ACC112 (cell line): ENCODE data around the gene CD300LG.
"Not testable (repeated sequence)": the region's sequence is repeated elsewhere in the genome, so short reads cannot be mapped to it uniquely, and the experiment has no call there.

Experiments
- H2AFZ ChIP-seq: fragments of 200-600 bp; sonication (generic); one replicate; pipeline ENCODE4 v1.6.0; 2017; ENCODE audit warnings: antibody characterized with exemption, low read length; ENCODE audit not compliant: unreplicated experiment
- H3K27ac ChIP-seq: fragments of 200-600 bp; sonication (generic); 2 replicates; pipeline ENCODE4 v1.5.1; 2014; ENCODE audit warnings: low read depth, mild to moderate bottlenecking, antibody characterized with exemption, low read length, moderate library complexity
- H3K27me3 ChIP-seq: fragments of 200-600 bp; sonication (generic); 2 replicates; pipeline ENCODE4 v1.6.1; 2014; ENCODE audit warnings: mild to moderate bottlenecking, antibody characterized with exemption, low read length, moderate library complexity, mixed read lengths; ENCODE audit not compliant: insufficient read depth
- H3K36me3 ChIP-seq: fragments of 200-600 bp; sonication (generic); 2 replicates; pipeline ENCODE4 v1.6.1; 2016; ENCODE audit warnings: mild to moderate bottlenecking, antibody characterized with exemption, low read length, moderate library complexity, mixed read lengths; ENCODE audit not compliant: insufficient read depth
- H3K4me1 ChIP-seq: fragments of 200-600 bp; sonication (generic); one replicate; pipeline ENCODE4 v1.6.1; 2016; ENCODE audit warnings: low read length, mixed read lengths; ENCODE audit not compliant: insufficient read depth, unreplicated experiment, control insufficient read depth
- H3K4me3 ChIP-seq: fragments of 200-600 bp; sonication (generic); 2 replicates; pipeline ENCODE4 v1.5.1; 2014; ENCODE audit warnings: mild to moderate bottlenecking, low read depth, low read length
- H3K79me2 ChIP-seq: fragments of 200-600 bp; sonication (generic); one replicate; pipeline ENCODE4 v1.6.0; 2016; ENCODE audit warnings: low read length; ENCODE audit not compliant: control insufficient read depth, unreplicated experiment, insufficient read depth

The CD300LG gene

DNA sequence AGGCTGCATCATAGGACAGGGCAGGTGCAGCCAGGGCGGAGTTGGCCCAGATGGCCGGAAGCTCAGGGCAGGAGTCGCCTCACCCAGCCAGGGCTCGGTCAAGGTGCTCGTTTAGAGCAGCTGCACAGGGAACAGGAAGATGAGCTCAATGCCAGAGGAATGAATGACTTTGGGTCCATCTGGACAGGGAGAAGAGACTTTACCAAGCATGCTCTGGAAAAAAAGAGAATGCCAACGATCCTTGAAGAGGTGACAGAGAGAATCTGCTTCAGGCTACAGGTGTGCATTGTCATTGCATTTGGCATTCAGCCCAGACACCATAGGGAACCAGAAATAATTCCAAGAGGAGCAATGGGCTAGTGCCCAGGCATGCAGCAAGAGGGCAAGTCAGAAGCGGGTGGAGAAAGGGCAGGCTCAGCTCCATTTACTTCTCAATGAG, 7.3 kb upstream of the CD300LG start:
- Histone ChIP-seq H3K79me2 (no peaks in the 10 kb centered on the region), H3K27me3 (no peaks in the 10 kb centered on the region), H3K4me3 (no peak overlapping the region), H2AFZ (no peak overlapping the region), H3K4me1 (peaks cover 3% of the 10 kb centered on the region), H3K27ac (no peak overlapping the region), H3K36me3 (no peaks in the 10 kb centered on the region)

DNA sequence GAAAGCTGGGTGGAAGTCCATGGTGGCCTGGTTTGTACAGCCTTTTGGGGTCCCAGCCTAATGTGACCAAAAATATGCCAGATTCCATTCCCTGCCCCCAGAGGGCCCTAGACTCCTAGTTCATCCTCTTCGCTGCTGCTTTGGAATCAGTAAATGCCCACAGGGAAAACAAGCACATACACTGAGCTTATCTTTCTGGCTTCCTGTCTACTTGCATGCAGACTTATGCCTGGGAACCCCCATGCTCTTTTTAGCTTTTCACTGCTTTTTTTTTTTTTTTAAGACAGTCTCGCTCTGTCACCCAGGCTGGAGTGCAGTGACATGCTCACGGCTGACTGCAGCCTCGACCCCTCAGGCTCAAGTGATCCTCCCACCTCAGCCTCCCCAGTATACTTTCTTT, 6.2 kb upstream of the CD300LG start:
- Histone ChIP-seq H2AFZ (no peak overlapping the region), H3K27me3 (no peaks in the 10 kb centered on the region), H3K4me1 (peaks cover 3% of the 10 kb centered on the region), H3K36me3 (no peaks in the 10 kb centered on the region), H3K79me2 (no peaks in the 10 kb centered on the region), H3K4me3 (no peak overlapping the region), H3K27ac (no peak overlapping the region)

DNA sequence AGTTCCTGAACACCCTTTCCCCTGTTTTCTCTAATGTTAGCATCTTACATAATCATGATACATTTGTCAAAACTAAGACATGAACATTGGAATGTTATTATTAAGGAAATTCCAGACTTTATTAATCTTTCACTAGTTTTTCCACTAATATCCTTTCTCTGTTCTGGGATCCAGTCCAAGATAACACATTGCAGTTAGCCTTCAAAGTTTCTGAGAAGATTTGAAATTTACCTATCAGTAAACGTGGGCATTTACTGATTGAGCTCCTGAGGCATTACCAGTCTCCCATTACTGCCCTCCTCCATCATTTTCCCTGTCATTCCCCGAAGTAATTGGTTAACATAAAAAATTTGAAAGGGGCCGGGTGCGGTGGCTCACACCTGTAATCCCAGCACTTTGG, 5.7 kb upstream of the CD300LG start:
- Histone ChIP-seq H3K27me3 (no peaks in the 10 kb centered on the region), H3K4me3 (no peak overlapping the region), H3K36me3 (no peaks in the 10 kb centered on the region), H3K27ac (no peak overlapping the region), H3K4me1 (peaks cover 3% of the 10 kb centered on the region), H2AFZ (no peak overlapping the region), H3K79me2 (no peaks in the 10 kb centered on the region)

DNA sequence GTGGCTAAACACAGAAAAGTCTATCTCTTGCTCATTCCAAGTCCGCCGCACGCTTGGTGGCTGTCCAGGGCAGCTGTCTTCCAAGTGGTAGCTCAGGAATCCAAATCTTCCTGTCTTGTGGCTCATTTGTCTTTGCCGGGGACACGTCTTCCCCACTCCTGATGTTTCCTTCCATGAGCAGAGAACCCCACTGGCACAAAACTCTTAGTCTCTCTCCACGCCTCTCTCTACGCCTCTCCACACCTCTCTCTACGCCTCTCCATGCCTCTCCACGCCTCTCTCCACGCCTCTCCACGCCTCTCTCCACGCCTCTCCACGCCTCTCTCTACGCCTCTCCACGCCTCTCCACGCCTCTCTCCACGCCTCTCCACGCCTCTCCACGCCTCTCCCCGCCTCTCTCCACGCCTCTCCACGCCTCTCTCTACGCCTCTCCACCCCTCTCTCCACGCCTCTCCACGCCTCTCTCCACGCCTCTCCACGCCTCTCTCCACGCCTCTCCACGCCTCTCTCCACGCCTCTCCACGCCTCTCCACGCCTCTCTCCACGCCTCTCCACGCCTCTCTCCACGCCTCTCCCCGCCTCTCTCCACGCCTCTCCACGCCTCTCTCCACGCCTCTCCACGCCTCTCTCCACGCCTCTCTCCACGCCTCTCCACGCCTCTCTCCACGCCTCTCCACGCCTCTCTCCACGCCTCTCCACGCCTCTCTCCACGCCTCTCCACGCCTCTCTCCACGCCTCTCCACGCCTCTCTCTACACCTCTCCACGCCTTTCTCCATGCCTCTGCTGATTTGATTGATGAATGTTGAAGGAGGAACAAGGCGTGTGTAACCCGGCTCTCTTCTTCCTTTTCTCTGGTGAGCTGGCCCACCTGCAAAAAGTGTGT, 4.6 kb upstream of the CD300LG start:
- not testable (repeated sequence) for H3K36me3 ChIP-seq, H3K79me2 ChIP-seq, H3K4me1 ChIP-seq, H3K4me3 ChIP-seq, H2AFZ ChIP-seq, H3K27ac ChIP-seq, H3K27me3 ChIP-seq

DNA sequence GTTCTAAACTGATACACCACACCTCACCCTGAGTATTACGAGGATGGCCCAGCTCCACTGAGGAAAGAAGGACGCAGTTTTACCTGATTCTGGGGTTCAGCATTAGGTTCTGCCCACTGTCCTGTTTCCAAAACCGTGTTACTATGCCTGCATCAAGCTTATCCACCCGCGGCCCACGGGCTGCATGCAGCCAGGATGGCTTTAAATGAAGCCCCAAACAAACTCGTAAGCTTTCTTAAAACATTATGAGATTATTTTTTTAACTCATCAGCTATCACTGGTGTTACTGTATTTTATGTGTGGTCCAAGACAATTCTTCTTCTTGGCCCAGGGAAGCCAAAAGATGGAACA, 4.0 kb upstream of the CD300LG start:
- H2AFZ ChIP-seq = no peak overlapping the region

DNA sequence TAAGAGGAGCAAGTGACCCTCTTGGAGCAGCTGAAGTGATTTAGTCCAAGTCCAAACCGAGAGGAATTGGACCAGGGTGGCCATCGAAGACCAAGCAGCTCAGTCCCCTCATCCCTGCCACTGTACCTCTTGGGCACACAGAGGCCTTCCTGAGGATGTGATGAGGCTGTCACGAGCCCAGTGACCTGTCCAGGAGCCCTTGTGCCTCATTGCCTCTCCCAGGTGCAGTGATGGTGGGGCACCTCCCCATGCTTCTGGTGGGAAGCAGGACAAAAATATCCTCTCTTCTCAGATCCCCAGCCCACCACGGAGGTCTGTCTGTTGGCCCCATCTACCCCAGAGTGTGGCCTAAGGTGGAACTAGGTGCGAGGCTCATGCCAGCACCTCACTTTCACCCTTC, 2.7 kb upstream of the CD300LG start:
- no peak overlapping the region for H3K4me3 ChIP-seq
- H2AFZ ChIP-seq = no peak overlapping the region
- no peaks in the 10 kb centered on the region for H3K79me2 ChIP-seq
- H3K27me3 ChIP-seq = no peaks in the 10 kb centered on the region
- H3K36me3 ChIP-seq = no peaks in the 10 kb centered on the region
- peaks cover 8% of the 10 kb centered on the region for H3K4me1 ChIP-seq
- no peak overlapping the region for H3K27ac ChIP-seq

More for the DNA sequence above, 4.0 kb upstream of the CD300LG start:
- no peaks in the 10 kb centered on the region for H3K79me2 ChIP-seq
- H3K27me3 ChIP-seq = no peaks in the 10 kb centered on the region
- H3K36me3 ChIP-seq = no peaks in the 10 kb centered on the region
- no peak overlapping the region for H3K27ac ChIP-seq
- H3K4me1 ChIP-seq = peaks cover 8% of the 10 kb centered on the region
- H3K4me3 ChIP-seq = no peak overlapping the region

DNA sequence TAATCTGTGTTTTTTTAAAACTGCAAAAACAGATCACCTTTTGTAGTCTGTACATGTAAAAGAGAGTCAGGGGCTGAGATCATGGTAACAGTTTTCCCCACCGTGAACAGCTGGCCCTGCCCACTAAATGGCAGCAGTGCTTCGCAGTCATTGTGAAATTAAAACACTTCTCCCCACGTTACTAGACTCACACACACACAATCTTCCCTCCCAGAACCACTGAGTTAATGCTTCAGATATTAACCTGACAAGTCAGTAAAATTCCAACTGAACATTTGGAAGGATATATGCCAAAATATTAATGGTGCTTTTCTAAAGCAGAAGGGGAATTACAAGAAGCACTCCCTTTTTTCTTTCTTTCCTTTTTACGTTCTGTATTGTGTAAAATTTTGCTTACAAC, 1.2 kb upstream of the CD300LG start:
- no peak overlapping the region for H3K4me3 ChIP-seq
- H3K27ac ChIP-seq = no peak overlapping the region
- no peaks in the 10 kb centered on the region for H3K27me3 ChIP-seq
- no peaks in the 10 kb centered on the region for H3K36me3 ChIP-seq
- H3K79me2 ChIP-seq = no peaks in the 10 kb centered on the region
- peaks cover 8% of the 10 kb centered on the region for H3K4me1 ChIP-seq
- peak overlapping the region; percentile 64 for H2AFZ ChIP-seq

DNA sequence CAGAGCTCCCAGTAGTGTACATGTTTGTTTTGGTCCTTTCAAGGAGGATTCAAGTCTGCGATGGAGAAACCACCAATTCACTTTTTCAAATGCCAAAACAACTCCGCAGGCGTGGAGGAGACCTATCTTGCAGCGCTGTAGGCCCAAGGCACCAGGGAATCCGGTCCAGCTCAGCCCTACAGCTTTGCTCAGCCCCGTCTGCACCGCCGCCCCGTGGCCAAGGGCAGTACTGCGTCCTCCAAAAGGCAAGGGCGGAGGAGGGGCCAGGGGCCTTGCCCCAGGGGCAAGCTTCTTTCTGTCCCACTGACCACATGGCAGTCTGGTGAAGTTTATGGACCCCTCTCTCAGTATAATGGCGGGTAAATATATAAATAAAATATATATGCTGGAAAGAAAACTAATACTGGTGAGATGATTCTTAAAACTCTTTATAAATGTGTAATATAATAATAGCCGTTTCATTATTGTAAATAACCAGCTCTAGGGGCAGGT, 709 bp upstream of the CD300LG start:
- peak overlapping the region; percentile 83 for H2AFZ ChIP-seq
- H3K4me3 ChIP-seq = no peak overlapping the region
- no peaks in the 10 kb centered on the region for H3K79me2 ChIP-seq
- no peak overlapping the region for H3K27ac ChIP-seq
- H3K27me3 ChIP-seq = no peaks in the 10 kb centered on the region
- no peaks in the 10 kb centered on the region for H3K36me3 ChIP-seq
- peaks cover 7% of the 10 kb centered on the region for H3K4me1 ChIP-seq

DNA sequence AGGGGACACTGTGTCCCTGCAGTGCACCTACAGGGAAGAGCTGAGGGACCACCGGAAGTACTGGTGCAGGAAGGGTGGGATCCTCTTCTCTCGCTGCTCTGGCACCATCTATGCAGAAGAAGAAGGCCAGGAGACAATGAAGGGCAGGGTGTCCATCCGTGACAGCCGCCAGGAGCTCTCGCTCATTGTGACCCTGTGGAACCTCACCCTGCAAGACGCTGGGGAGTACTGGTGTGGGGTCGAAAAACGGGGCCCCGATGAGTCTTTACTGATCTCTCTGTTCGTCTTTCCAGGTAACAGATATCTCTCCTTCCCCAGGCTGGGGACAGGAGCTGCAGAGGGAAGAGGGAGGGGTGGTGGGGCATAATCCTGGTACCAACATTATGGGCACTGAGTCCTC, 1.6 kb downstream of the CD300LG start:
- no peaks in the 10 kb centered on the region for H3K79me2 ChIP-seq
- no peak overlapping the region for H3K27ac ChIP-seq
- H2AFZ ChIP-seq = no peak overlapping the region
- no peaks in the 10 kb centered on the region for H3K27me3 ChIP-seq
- no peak overlapping the region for H3K4me3 ChIP-seq
- H3K36me3 ChIP-seq = no peaks in the 10 kb centered on the region
- H3K4me1 ChIP-seq = peaks cover 5% of the 10 kb centered on the region

DNA sequence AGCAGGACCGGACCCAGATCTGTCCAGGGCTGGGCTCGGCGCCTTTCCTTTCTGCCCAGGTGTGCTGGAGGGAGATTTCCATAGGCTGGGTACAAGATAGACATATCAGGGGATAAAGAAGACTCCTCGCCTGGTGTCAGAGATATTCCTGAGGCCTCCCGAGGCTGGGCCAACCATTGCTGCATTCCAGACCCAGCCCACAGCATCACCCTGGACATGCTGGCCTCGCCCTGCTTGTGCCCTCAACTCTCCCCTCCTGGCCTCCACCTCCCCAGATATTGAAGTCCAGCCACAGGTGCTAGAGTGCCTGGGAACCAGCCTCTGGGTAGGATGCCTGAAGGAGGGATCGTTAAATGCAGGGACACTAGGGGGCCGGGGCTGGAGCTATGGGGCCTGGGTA, 2.1 kb downstream of the CD300LG start:
- Histone ChIP-seq H3K36me3 (no peaks in the 10 kb centered on the region), H3K4me3 (no peak overlapping the region), H3K27ac (no peak overlapping the region), H3K27me3 (no peaks in the 10 kb centered on the region), H3K4me1 (peaks cover 5% of the 10 kb centered on the region), H3K79me2 (no peaks in the 10 kb centered on the region), H2AFZ (no peak overlapping the region)

DNA sequence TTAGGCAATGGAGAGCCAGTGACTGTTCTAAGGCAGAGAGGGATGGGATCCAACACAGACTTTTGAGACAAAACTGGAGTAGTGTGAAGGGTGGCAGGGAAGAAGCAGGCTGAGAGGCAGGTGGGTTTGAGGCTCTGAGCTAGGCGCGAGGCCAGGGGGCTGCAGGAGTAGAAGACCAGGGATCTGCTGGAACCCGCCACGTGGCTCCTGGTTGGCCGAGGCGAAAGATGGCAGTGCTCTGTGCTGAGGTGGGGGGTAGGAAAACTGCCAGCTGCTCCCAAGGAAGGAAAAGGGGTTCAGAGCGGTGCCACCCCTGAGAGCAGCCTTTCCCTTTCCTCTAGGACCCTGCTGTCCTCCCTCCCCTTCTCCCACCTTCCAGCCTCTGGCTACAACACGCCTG, 5.6 kb downstream of the CD300LG start:
- Histone ChIP-seq H3K27me3 (peaks cover 19% of the 10 kb centered on the region), H2AFZ (no peak overlapping the region), H3K4me1 (no peaks in the 10 kb centered on the region), H3K36me3 (no peaks in the 10 kb centered on the region), H3K4me3 (no peak overlapping the region), H3K79me2 (no peaks in the 10 kb centered on the region), H3K27ac (no peak overlapping the region)
